GM21381 (cell line): ENCODE measurements around the gene TP53I13.

ENCODE experiments used
- ATAC-seq: cut with Tn5 transposase; IDR thresholded peaks from one replicate; pipeline ENCODE4 v1.9.1; 2021; ENCODE audit warnings: mild to moderate bottlenecking, moderate library complexity; ENCODE audit not compliant: unreplicated experiment

Gene TP53I13

GRCh38 chr17:29591737-29592608, 23.5 kb downstream of the TP53I13 start:
- no peak for ATAC-seq

- no peak for ATAC-seq
Observed at GRCh38 chr17:29592850-29593551, 24.5 kb downstream of the TP53I13 start, which contains the start of gene ANKRD13B. ANKRD13B (plus strand) TSS chr17:29593132; CDS start chr17:29593622, 490 bp downstream.

DNA sequence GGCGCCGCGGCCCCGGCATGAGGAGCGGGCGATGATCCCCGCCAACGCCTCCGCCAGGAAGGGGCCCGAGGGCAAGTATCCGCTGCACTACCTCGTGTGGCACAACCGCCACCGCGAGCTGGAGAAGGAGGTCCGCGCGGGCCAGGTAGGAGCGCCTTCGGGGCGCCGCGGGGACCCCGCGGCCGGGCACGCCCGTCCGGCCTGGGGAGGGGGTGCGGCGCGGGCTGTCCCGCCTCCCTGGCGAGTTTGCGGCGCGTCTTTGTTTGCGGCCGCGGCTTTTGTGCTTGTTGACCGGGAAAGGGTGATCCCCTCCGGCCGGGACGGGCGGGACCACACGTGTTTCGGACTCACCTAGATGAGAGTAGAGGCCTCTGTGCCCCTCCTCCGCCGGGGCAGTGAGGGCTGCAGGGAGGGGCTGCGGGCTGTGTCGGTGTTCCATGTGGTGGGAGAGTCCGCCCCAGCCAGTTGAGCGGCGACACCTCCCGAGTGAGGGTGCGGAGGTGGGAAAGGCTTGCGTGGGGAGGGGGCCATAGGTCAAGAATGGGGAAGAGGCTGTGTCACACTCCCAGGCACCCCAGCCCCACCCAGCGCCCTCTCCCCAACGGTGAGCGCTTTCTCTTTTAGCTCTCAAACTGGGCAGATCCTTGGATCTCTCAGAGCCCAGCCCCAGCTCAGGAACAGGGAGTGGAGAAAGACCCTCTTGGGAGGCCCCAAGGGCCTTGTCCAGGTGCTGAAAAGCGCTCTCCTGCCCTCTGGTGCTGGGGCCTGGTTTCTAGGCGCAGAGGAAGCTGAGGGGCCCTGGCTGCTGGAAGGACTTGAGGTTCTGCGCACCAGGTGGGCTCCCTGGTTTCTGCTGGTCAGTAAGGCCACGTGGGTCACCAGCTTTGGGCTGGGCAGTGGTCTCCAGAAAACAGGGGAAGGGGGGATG, 25.4 kb downstream of the TP53I13 start:
- no peak for ATAC-seq

DNA sequence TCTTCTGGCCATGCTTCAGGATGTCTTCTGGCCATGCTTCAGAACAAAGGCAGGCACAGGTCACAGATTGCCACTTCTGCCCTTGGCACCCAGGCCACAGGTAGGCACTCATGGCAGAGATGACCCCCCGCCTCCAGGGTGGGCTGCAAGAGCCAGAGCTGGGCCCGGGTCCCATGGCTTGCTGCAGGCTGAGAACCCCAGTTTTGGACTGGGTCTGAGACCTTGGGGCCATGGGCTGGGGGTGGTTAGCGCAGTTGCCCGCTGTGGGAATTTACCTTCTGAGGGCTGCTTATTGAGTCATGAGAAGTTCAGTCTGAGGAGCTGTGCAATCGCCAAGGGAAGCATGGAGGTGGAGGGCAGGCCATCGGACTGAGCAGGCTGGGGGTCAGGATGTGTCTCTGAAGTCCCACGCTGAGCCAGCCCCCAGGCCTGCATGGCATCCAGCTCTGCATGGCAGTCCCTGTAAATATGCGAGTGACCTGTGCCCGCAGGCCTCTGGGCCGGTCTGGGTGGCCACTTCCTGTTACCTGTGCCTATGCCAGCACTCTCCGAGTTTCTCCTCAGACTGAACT, 26.1 kb downstream of the TP53I13 start:
- no peak for ATAC-seq

DNA sequence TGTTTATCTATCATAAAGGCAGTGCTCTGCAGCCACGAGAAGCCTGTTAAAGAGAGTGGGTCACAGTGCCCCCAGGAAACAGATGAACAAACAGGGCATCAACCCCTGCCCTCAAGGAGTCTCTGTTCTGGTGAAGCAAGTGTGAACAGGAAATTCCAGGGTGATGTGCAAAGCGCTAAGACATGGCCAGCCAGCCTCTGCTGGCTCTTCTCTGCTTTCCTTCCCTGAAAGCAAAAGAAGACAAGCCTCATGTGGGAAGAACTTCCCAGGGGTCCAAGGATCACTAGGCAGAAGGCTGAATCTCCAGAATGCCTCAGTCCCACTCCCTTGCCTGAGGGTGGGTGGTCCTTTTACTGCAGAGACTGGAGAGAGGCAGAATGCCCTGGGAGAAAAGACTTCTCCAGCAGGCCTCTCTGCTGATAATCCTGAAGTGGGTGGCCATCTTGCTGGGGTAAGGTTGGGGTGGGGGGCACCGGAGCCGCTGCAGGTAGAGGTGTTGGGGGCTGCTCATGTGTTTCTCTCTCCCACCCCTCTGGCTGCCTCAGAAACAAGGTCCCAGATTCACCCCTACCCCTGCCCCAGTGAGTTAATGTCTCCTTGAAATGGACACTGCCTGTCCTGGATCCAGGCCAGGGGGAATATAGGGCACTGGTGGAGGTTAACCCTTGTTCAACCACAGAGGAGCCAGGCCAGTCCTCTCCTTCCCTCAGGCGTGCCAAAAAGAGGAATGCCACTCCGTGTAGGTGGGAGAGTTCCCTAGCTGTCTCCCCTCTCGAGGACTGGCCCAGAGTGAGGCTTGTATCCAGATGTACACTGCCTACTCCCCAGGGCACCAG, 26.8 kb downstream of the TP53I13 start:
- ATAC-seq = no peak

- no peak for ATAC-seq
Observed at GRCh38 chr17:29595943-29596774, 27.7 kb downstream of the TP53I13 start.

- no peak for ATAC-seq
Observed at GRCh38 chr17:29596811-29597210, 28.3 kb downstream of the TP53I13 start.

GRCh38 chr17:29597361-29598172, 29.1 kb downstream of the TP53I13 start:
- ATAC-seq = no peak

GRCh38 chr17:29603109-29603674, 34.7 kb downstream of the TP53I13 start:
- ATAC-seq = no peak

DNA sequence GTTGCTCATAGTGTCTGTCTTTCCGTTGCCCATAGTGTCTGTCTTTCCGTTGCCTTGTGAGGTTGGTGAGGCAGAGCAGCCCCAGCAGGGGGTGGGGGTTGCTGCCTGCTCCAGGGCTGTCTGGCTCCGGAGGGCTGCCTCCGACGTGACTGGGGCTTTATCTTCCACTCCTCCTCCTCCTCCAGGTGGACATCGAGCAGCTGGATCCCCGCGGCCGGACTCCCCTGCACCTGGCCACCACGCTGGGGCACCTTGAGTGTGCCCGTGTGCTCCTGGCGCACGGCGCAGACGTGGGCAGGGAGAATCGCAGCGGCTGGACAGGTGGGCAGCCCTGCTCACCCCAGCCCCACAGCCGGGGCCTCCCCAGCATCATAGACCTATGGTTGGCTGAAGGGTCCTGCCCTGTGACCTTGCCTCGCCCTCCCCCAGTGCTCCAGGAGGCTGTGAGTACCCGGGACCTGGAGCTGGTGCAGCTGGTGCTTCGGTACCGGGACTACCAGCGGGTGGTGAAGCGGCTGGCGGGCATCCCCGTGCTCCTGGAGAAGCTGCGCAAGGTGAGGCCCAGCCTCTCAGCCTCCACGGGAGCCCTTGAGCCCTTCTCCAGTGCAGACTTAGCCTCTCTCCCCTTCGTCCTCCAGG, 39.2 kb downstream of the TP53I13 start:
- no peak for ATAC-seq

DNA sequence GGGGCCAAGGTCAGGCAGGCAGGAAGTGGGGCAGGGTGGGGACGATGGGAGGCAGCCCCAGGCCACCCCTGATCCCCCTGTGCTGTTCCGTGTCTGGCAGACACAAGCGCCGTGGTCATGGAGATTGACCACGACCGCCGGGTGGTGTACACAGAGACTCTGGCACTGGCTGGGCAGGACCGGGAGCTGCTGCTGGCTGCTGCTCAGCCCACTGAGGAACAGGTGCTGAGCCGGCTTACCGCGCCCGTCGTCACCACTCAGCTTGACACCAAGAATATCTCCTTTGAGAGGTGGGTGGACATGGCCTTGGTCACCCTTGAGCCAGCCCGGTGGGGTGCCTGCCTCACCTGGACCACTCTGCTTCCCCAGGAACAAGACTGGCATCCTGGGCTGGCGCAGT, 40.5 kb downstream of the TP53I13 start:
- ATAC-seq = no peak

- ATAC-seq = no peak
Observed at GRCh38 chr17:29610395-29610794, 41.9 kb downstream of the TP53I13 start.

DNA sequence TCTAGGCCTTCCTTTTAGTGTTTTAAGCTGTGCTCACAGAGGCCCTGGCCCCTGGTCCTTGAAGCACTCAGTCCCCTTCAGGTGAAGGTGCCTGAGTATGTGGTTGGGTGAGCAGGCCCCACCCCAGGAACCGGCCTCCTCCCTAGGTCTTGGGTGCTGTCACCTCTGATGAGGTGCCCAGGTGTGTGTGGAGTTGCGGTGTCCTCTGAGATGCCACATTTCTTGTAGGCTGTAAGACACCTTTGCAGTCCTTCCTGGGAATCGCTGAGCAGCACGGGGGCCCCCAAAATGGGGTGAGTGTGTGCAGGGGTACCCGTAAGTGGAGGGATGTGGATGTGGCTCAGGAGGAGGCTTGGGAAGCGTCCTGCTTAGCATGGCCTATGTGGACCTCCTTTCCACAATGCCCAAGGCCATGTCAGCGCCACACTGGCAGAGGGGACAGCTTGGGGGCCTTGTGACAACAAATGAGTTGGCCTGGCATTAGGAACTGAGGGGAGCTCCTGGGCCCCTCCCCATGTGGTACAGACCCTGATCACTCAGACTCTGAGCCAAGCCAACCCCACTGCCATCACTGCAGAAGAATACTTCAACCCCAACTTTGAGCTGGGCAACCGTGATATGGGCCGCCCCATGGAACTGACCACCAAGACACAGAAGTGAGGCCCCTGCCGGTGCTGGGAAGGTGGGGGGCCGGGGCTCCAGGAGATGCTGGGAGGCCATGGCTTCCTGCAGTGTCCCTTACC, 43.0 kb downstream of the TP53I13 start:
- ATAC-seq = no peak

DNA sequence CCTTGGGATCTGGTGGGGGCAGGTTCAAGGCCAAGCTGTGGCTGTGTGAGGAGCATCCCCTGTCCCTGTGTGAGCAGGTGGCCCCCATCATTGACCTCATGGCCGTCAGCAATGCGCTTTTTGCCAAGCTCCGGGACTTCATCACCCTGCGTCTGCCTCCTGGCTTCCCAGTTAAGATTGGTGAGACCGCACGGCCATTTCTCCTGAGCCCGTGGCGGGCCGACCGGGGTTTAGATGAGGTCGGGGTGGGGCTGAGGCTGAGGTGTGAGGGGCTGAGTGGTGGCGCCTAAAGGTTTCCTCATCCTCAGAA, 43.5 kb downstream of the TP53I13 start:
- ATAC-seq = no peak

- no peak for ATAC-seq
Observed at GRCh38 chr17:29612404-29613280, 44.1 kb downstream of the TP53I13 start.

DNA sequence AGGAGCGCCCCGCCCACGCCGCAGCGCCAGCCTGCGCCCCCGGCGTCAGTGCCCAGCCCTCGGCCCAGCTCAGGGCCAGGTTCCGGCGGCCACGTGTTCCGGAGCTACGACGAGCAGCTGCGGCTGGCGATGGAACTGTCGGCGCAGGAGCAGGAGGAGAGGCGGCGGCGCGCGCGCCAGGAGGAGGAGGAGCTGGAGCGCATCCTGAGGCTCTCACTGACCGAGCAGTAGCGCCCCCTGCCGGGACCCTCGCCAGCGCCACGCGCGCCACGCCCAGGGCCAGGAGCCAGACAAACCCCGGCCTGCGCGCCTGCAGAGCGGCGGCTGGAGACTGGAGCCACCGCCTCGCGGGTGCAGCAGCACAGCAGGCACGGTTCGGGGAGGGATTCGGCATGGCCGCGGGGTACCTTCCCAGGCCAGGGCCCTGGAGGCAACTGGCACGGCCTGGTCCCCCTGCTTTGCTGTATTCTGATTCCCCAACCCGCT, 44.9 kb downstream of the TP53I13 start:
- no peak for ATAC-seq
